Brain microvascular endothelial cell (primary cell): ENCODE results near the gene UQCRH.
"Not testable (repeated sequence)": the region's sequence is repeated elsewhere in the genome, so short reads cannot be mapped to it uniquely, and the experiment has no call there.

Experiments
- DNase-seq: peaks from one replicate; pipeline ENCODE4 v3.0.0-alpha.2; 2020
- H3K27ac ChIP-seq: fragments of 250-450 bp; sonication (Bioruptor Pico); 2 replicates; pipeline ENCODE4 v1.5.1; 2020; ENCODE audit warnings: mild to moderate bottlenecking, moderate library complexity
- H3K27me3 ChIP-seq: fragments of 250-450 bp; sonication (Bioruptor Pico); replicated peaks from 2 replicates; pipeline ENCODE4 v1.5.1; 2020; ENCODE audit warnings: mild to moderate bottlenecking
- H3K36me3 ChIP-seq: fragments of 250-450 bp; sonication (Bioruptor Pico); replicated peaks from 2 replicates; pipeline ENCODE4 v1.5.1; 2020; ENCODE audit warnings: mild to moderate bottlenecking
- H3K4me3 ChIP-seq: 2 replicates; pipeline ENCODE4 v1.5.1; 2011; ENCODE audit warnings: low read depth, mild to moderate bottlenecking, control low read depth, low read length, moderate library complexity
- CTCF ChIP-seq: IDR thresholded peaks from 2 replicates; pipeline ENCODE4 v1.5.1; 2011; ENCODE audit warnings: low read depth, mild to moderate bottlenecking, moderate library complexity, low read length, control low read depth, inconsistent platforms; ENCODE audit errors: missing control alignments
- in situ Hi-C: cut with HindIII; loops from 2 replicates; pipeline ENCODE4 v1.10.0; 2017; ENCODE audit warnings: low sequenced_read_pairs, low pct_ligation_motif_present

UQCRH gene

GRCh38 chr1:46343705-46344104, 40.2 kb downstream of the UQCRH start:
- no peak for DNase-seq
- TF ChIP-seq CTCF: no peak
- Histone ChIP-seq H3K4me3 (no peak overlapping the region), H3K36me3 (peaks cover 36% of the 10 kb centered on the region), H3K27ac (no peak overlapping the region), H3K27me3 (no peaks in the 10 kb centered on the region)
- in situ Hi-C loops: no loop called here

DNA sequence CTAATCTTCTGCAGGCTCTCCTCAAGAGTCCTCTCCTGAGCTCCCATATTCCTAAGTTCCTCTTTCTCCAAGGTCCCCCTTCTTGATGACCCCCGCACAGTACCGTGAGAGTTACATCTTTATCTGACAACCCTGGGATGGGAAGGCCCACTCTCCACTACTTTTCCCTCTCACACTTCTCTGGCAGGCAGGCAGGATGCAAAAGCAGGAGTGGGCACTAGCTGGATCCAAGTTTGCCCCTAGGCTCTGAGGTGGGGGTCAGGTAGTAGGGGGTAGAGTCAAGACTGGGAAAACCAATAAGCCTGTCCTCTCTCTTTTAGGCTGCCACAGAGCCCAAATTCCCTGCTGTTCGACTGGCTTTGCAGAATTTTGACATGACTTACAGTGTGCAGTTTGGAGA, 41.0 kb downstream of the UQCRH start:
- TF ChIP-seq CTCF: no peak

DNA sequence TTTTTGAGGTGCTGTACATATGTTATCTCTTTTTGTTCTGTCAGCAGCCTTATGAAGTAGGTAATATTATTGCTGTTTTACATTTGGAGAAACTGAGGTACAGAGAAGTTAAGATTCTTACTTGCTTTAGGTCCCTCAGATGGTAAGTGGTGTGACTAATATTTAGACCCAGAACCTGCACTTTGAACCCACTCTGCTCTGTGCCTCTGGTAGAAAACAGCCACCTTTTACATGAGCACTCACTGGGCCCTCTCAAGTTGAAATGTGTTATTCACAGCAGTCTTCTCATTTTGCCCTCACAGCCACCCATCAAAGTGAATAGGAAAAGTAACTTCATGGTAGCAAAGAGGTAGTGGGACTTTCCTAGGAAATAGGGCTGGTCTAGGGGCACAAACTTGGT, 41.8 kb downstream of the UQCRH start:
- in situ Hi-C loops: no loop called here
- Histone ChIP-seq H3K36me3 (peaks cover 52% of the 10 kb centered on the region), H3K27ac (no peak overlapping the region), H3K4me3 (no peak overlapping the region), H3K27me3 (no peaks in the 10 kb centered on the region)
- TF ChIP-seq CTCF: no peak
- DNase-seq: no peak

More for the DNA sequence above, 41.0 kb downstream of the UQCRH start:
- Histone ChIP-seq H3K27me3 (no peaks in the 10 kb centered on the region), H3K4me3 (no peak overlapping the region), H3K27ac (no peak overlapping the region), H3K36me3 (peaks cover 44% of the 10 kb centered on the region)
- in situ Hi-C loops: no loop called here
- no peak for DNase-seq

DNA sequence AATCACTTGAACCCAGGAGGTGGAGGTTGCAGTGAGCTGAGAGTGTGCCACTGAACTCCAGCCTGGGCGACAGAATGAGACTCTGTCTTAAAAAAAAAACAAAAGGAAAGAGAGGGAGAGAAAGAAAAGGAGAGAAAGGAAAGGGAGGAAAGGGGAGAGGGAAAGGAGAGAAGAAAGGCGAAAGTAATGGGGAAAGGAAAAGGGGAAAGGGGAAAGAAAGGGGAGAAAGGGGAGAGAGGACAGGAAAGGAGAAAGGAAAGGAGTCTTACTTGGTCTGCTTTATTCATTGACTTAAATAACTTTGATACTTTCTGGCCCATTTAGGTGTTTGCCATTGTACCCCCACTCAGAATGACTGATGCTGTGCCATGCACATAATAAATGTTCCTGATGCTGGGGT, 48.9 kb downstream of the UQCRH start:
- no peak overlapping the region for H3K27ac ChIP-seq
- H3K36me3 ChIP-seq: peaks cover 67% of the 10 kb centered on the region
- DNase-seq: no peak
- in situ Hi-C loops: no loop called here
- H3K27me3 ChIP-seq: no peaks in the 10 kb centered on the region
- no peak for TF ChIP-seq CTCF
- H3K4me3 ChIP-seq: no peak overlapping the region

DNA sequence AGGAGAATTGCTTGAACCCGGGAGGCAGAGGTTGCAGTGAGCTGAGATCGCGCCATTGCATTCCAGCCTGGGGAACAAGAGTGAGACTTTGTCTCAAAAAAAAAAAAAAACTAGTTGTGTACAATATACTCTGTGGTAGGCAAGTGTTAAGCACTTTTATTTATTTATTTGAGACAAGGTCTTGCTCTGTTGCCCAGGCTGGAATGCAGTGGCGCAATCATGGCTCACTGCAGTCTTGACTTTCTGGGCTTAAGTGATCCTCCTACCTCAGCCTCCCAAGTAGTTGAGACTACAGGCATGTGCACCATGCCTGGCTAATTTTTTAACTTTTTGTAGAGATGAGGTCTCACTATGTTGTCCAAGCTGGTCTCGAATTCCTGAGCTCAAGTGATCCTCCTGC, 52.4 kb downstream of the UQCRH start:
- in situ Hi-C loops, DNase-seq, H3K27me3 ChIP-seq, H3K27ac ChIP-seq, H3K4me3 ChIP-seq: not testable (repeated sequence)
- H3K36me3 ChIP-seq: peaks cover 51% of the 10 kb centered on the region

GRCh38 chr1:46362158-46362557, 58.7 kb downstream of the UQCRH start:
- in situ Hi-C loops: no loop called here
- H3K36me3 ChIP-seq: peaks cover 48% of the 10 kb centered on the region

More at GRCh38 chr1:46362158-46362557, 58.7 kb downstream of the UQCRH start:
- no peak for TF ChIP-seq CTCF
- Histone ChIP-seq H3K4me3 (no peak overlapping the region), H3K27ac (no peak overlapping the region), H3K27me3 (no peaks in the 10 kb centered on the region)
- no peak for DNase-seq
